Dendritic cell treated with granulocyte-macrophage colony-stimulating factor and Interleukin-4, amounts not matched to agents 40 ng/mL and 50 ng/mL, for 4 days (primary cell): Measurements from ENCODE around the gene CPSF4.
"Not testable (repeated sequence)": the region's sequence is repeated elsewhere in the genome, so short reads cannot be mapped to it uniquely, and the experiment has no call there.

Experiments used
- H3K27ac Mint-ChIP-seq: one replicate; pipeline ENCODE4 v1.8.0; 2022; ENCODE audit warnings: mild to moderate bottlenecking, mixed read lengths
- H3K27me3 Mint-ChIP-seq: one replicate; pipeline ENCODE4 v1.8.0; 2022; ENCODE audit warnings: mild to moderate bottlenecking, mixed read lengths
- H3K36me3 Mint-ChIP-seq: one replicate; pipeline ENCODE4 v1.8.0; 2022; ENCODE audit warnings: low read depth, mixed read lengths
- H3K4me1 Mint-ChIP-seq: one replicate; pipeline ENCODE4 v1.8.0; 2022; ENCODE audit warnings: low read depth, mixed read lengths
- H3K4me3 Mint-ChIP-seq: one replicate; pipeline ENCODE4 v1.8.0; 2022; ENCODE audit warnings: mild to moderate bottlenecking, moderate library complexity, mixed read lengths
- H3K9me3 Mint-ChIP-seq: one replicate; pipeline ENCODE4 v1.8.0; 2022; ENCODE audit warnings: mixed read lengths
- intact Hi-C: fragments of 100-400 bp; cut with micrococcal nuclease; formaldehyde crosslinking; loops from one replicate; pipeline ENCODE4 v1.15.0; 2022

CPSF4 gene

DNA sequence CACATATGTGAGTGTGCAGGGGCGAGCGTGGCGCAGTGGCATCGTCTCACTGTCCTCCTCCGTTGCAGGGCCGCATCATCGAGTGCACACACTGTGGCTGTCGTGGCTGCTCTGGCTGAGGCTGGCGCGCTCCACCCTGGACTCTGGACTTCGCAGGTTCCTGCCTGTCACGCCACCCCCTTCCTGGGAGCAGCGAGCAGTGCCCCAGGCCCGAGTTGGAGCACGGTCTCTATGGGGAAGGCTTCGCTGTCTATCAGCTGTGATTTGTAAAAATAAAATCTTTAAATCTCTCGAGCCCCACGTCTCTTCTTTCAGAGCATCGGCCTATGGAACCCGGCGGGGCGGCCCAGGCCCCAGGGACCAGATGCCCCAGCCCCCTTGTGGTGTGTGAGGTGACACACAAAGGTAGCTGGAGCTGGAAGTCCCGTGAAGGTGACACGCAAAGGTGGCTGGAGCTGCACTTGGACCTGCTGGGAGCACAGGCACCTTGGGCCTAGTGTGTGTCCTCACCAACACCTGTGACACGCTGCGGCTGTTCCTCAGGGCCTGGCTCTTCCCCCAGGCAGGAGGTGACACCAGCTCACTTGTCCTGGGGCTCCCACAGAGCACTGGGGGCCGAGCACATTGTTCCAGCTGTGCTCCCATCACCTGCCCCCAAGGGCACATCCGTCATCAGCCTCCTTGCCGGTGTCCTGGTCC, 19.3 kb upstream of the CPSF4 start:
- Mint-ChIP-seq H3K36me3 (peaks cover 93% of the 10 kb centered on the region), H3K4me3 (no peak overlapping the region), H3K27me3 (no peaks in the 10 kb centered on the region), H3K27ac (no peak overlapping the region), H3K4me1 (no peaks in the 10 kb centered on the region), H3K9me3 (peaks cover 10% of the 10 kb centered on the region)
- intact Hi-C loops, result no loop called here

DNA sequence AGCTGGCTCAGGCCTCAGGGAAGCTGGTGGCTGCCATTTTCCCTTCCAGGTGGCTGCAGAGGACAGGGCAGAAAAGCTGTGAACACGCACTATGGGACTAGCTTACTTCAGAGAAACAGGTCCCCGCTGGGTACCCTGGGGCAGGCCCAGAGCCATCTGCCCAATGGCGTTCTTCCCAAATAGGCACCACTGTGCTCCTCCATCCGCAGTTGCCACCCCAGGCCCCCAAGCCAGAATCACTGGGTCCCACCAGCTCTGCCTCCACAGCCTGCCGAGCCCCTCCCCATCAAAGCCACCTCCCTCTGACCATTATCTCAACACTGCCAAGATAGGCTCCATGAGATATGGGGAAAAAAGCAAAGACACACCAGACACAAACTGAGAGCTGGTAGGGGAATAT, 18.5 kb upstream of the CPSF4 start:
- Mint-ChIP-seq H3K27me3 (no peaks in the 10 kb centered on the region), H3K9me3 (peaks cover 3% of the 10 kb centered on the region), H3K36me3 (peaks cover 93% of the 10 kb centered on the region), H3K4me1 (no peaks in the 10 kb centered on the region), H3K27ac (no peak overlapping the region), H3K4me3 (no peak overlapping the region)
- intact Hi-C loops, result no loop called here

DNA sequence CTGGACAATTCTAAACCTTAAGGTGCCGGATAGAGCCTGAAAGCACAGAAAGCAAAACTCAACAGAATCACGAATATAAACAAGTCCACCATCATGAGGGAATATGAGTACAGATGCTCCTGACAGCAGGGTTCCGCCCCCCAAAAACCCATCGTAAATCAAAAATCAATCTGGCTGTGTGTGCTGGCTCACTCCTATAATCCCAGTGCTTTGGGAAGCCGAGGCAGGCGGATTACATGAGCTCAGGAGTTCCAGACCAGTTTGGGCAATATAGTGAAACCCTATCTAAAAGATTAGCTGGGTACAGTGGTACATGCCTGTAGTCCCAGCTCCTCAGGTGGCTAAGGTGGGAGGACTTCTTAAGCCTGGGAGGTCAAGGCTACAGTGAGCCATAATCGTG, 17.8 kb upstream of the CPSF4 start:
- no peaks in the 10 kb centered on the region for H3K9me3 Mint-ChIP-seq
- no peaks in the 10 kb centered on the region for H3K27me3 Mint-ChIP-seq
- no peak overlapping the region for H3K27ac Mint-ChIP-seq
- H3K4me3 Mint-ChIP-seq, result no peak overlapping the region
- no peaks in the 10 kb centered on the region for H3K4me1 Mint-ChIP-seq
- H3K36me3 Mint-ChIP-seq, result peaks cover 93% of the 10 kb centered on the region
- intact Hi-C loops, result no loop called here

- H3K27ac Mint-ChIP-seq, result no peak overlapping the region
- H3K9me3 Mint-ChIP-seq, result no peaks in the 10 kb centered on the region
- no peaks in the 10 kb centered on the region for H3K4me1 Mint-ChIP-seq
- intact Hi-C loops, result no loop called here
- H3K4me3 Mint-ChIP-seq, result no peak overlapping the region
- peaks cover 91% of the 10 kb centered on the region for H3K36me3 Mint-ChIP-seq
- H3K27me3 Mint-ChIP-seq, result no peaks in the 10 kb centered on the region
These were observed 16.6 kb upstream of the CPSF4 start for GRCh38 chr7:99422186-99422585.

- Mint-ChIP-seq H3K36me3 (peaks cover 88% of the 10 kb centered on the region), H3K27me3 (no peaks in the 10 kb centered on the region), H3K9me3 (no peaks in the 10 kb centered on the region), H3K4me1 (no peaks in the 10 kb centered on the region), H3K4me3 (no peak overlapping the region), H3K27ac (no peak overlapping the region)
- intact Hi-C loops, result no loop called here
These were observed 16.1 kb upstream of the CPSF4 start for GRCh38 chr7:99422625-99423024.

DNA sequence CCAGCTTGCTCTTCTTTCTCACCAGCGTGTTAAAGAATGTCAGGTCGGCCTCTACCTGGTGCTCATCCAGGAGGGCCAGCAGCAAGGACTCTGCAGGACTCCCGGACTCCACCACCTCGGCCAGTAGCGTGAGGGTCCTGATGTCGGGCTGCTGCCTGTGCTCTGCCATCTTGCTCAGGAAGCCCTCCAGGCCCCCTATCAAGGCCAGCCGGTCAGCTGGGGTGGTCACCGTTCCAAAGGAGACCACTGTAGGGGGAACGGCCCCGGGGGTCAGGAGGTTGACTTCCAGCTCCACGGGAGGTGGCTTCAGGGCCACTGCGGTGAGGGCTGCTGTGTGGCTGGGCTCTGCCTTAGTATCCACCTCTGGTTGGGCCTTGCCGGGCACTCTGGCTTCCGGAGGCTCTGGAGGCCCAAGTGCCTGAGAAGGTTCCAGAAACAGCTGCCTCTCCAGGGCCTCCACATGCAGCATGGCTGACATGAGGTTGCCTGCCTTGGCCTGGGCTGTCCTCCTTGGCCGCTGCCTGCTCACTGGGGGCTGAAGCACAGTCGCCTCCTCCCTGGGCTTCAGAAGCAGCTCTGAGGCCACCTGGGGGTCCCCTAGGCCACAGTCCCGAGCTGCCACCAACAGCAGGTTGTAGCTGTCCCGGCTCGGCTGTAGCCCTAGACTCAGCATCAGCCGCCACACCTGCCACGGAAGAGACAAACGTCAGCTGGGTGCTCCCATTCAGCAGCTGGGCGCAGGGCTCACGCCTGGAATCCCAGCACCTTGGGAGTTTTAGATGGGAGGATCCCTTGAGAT, 13.6 kb upstream of the CPSF4 start:
- no peaks in the 10 kb centered on the region for H3K27me3 Mint-ChIP-seq
- intact Hi-C loops, result no loop called here
- H3K36me3 Mint-ChIP-seq, result peaks cover 88% of the 10 kb centered on the region
- no peak overlapping the region for H3K4me3 Mint-ChIP-seq
- H3K27ac Mint-ChIP-seq, result no peak overlapping the region
- H3K4me1 Mint-ChIP-seq, result no peaks in the 10 kb centered on the region
- H3K9me3 Mint-ChIP-seq, result no peaks in the 10 kb centered on the region

DNA sequence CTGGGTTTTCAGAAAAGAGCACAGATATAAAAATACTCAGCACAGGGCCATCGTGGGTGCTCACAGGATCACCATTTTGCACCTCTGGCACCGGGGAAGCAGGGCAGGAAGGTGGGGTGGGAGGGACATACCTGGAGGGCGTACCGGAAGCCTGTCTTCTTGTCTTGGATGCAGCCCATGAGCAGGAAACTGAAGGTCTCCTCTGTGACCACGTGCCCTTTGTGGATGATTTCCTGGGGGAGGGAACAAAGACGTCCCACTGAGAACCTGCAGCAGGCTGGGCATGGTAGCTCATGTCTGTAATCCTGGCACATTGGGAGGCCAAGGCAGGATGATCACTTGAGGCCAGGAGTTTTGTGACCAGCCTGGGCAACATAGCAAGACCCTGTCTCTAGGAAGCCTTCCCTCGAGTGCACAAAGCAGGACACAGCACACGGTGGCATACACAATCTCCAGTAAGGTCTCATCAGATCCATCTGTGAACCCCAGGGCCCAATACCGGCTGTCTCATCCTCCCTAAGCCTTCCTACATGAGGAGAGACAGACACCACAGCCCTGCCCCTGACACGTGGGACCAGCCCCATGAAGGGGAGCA, 9.7 kb upstream of the CPSF4 start:
- no peak overlapping the region for H3K4me3 Mint-ChIP-seq
- H3K27ac Mint-ChIP-seq, result no peak overlapping the region
- no peaks in the 10 kb centered on the region for H3K27me3 Mint-ChIP-seq
- no peaks in the 10 kb centered on the region for H3K9me3 Mint-ChIP-seq
- intact Hi-C loops, result no loop called here
- H3K36me3 Mint-ChIP-seq, result peaks cover 95% of the 10 kb centered on the region
- no peaks in the 10 kb centered on the region for H3K4me1 Mint-ChIP-seq

GRCh38 chr7:99429756-99430155, 9.0 kb upstream of the CPSF4 start:
- Mint-ChIP-seq H3K4me1 (no peaks in the 10 kb centered on the region), H3K4me3 (no peak overlapping the region), H3K9me3 (no peaks in the 10 kb centered on the region), H3K27me3 (no peaks in the 10 kb centered on the region), H3K27ac (no peak overlapping the region), H3K36me3 (peaks cover 95% of the 10 kb centered on the region)
- intact Hi-C loops, result no loop called here

DNA sequence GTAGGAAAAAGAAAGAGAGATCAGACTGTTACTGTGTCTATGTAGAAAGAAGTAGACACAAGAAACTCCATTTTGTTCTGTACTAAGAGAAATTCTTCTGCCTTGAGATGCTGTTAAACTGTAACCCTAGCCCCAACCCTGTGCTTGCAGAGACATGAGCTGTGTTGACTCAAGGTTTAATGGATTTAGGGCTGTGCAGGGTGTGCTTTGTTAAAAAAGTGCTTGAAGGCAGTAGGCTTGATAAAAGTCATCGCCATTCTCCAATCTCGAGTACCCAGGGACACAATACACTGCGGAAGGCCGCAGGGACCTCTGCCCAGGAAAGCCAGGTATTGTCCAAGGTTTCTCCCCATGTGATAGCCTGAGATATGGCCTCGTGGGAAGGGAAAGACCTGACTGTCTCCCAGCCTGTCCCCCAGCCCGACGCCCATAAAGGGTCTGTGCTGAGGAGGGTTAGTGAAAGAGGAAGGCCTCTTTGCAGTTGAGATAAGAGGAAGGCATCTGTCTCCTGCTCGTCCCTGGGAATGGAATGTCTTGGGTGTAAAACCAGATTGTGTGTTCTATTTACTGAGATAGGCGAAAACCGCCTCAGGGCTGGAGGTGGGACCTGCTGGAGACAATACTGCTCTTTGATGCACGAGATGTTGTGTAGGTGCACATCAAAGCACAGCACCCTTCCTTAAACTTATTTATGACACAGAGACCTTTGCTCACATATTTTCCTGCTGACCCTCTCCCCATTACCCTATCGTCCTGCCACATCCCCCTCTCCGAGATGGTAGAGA, 6.8 kb upstream of the CPSF4 start:
- H3K9me3 Mint-ChIP-seq, H3K4me3 Mint-ChIP-seq, H3K27me3 Mint-ChIP-seq, intact Hi-C loops, H3K4me1 Mint-ChIP-seq, H3K27ac Mint-ChIP-seq: not testable (repeated sequence)
- H3K36me3 Mint-ChIP-seq, result peaks cover 82% of the 10 kb centered on the region

- no peaks in the 10 kb centered on the region for H3K9me3 Mint-ChIP-seq
- H3K4me3 Mint-ChIP-seq, result no peak overlapping the region
- no peak overlapping the region for H3K27ac Mint-ChIP-seq
- intact Hi-C loops, result no loop called here
- peaks cover 75% of the 10 kb centered on the region for H3K36me3 Mint-ChIP-seq
- no peaks in the 10 kb centered on the region for H3K27me3 Mint-ChIP-seq
- H3K4me1 Mint-ChIP-seq, result peaks cover 14% of the 10 kb centered on the region
These were observed 5.6 kb upstream of the CPSF4 start for GRCh38 chr7:99433158-99433557.

DNA sequence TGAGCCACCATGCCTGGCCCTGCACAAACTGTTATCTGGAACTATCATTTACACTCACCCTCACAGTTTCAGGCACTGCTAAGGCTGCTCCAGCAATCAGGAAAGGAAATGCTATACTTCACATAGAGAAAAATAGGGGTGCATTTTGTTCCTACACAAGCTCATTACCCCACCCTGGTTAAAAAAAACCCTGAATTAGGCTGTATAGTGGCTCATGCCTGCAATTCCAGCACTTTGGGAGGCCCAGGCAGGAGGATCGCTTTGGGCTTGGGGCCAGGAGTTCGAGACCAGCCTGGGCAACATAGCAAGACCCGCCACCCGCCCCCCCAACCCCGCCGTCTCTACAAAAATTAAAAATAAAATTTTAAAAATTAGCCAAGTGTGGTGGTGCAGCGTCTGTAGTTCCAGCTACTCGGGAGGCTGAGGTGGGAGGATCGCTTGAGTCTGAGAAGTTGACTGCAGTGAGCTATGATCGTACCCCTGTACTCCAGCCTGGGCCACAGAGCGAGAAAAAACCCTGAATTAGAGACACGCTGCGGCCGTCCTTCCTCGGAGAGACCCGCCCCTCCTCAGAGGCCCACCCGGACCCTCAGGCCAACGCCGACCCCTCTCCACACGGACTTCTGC, 684 bp upstream of the CPSF4 start:
- Mint-ChIP-seq H3K27me3 (no peaks in the 10 kb centered on the region), H3K9me3 (no peaks in the 10 kb centered on the region), H3K4me1 (peaks cover 44% of the 10 kb centered on the region), H3K27ac (peak overlapping the region; percentile 86), H3K4me3 (peak overlapping the region; percentile 88), H3K36me3 (peaks cover 63% of the 10 kb centered on the region)
- intact Hi-C loops, result no loop called here

GRCh38 chr7:99440195-99440594, 1.5 kb downstream of the CPSF4 start:
- Mint-ChIP-seq H3K27me3 (no peaks in the 10 kb centered on the region), H3K9me3 (no peaks in the 10 kb centered on the region), H3K27ac (peak overlapping the region; percentile 86), H3K4me1 (peaks cover 47% of the 10 kb centered on the region), H3K4me3 (peak overlapping the region; percentile 88), H3K36me3 (peaks cover 63% of the 10 kb centered on the region)
- intact Hi-C loops, result no loop called here

DNA sequence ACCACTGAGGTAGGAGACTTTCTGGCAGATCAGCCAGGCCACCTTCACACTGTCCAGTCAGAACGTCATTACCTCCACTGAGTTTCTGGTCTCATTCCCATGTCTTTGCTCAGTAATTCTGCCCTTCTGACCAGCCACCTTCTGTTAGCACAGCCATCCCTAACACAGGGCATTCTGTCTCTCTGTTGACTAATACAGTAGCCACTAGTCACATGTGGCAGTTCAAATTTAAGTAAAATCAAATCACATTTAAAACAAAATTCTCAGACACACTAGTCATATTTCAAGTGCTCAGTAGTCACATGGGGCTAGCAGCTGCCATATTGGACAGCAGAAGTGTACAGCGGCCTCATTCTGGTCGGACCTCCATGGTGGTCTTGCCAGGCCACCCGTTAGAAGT, 7.4 kb downstream of the CPSF4 start:
- Mint-ChIP-seq H3K27ac (no peak overlapping the region), H3K36me3 (peaks cover 92% of the 10 kb centered on the region)

More for the DNA sequence above, 7.4 kb downstream of the CPSF4 start:
- Mint-ChIP-seq H3K27me3 (no peaks in the 10 kb centered on the region), H3K4me1 (peaks cover 14% of the 10 kb centered on the region), H3K9me3 (no peaks in the 10 kb centered on the region), H3K4me3 (no peak overlapping the region)
- intact Hi-C loops, result no loop called here
